GM18951 (cell line): ENCODE measurements around the gene ESR2.
"Not testable (repeated sequence)": the region's sequence is repeated elsewhere in the genome, so short reads cannot be mapped to it uniquely, and the experiment has no call there.

Experiments used
- POLR2A ChIP-seq: IDR thresholded peaks from 4 replicates; pipeline ENCODE4 v1.6.1; 2011; ENCODE audit warnings: mild to moderate bottlenecking; ENCODE audit not compliant: insufficient read length, insufficient read depth; ENCODE audit errors: extremely low read depth
- in situ Hi-C: fragments of 300-500 bp; cut with MboI; formaldehyde crosslinking; loops from one replicate; pipeline ENCODE4 v1.12.0; 2022; ENCODE audit warnings: low sequenced_read_pairs, mixed read lengths, inconsistent platforms; ENCODE audit not compliant: unreplicated experiment

Gene ESR2

GRCh38 chr14:64225151-64225757 lies 68.9 kb downstream of the ESR2 start:
- in situ Hi-C loops: no loop called here
- TF ChIP-seq POLR2A: no peak

- no peak for TF ChIP-seq POLR2A
- in situ Hi-C loops: no loop called here
Measured at GRCh38 chr14:64221391-64222003, 72.7 kb downstream of the ESR2 start.

GRCh38 chr14:64220466-64220865 lies 73.7 kb downstream of the ESR2 start:
- no peak for TF ChIP-seq POLR2A
- in situ Hi-C loops: no loop called here

GRCh38 chr14:64220056-64220455 lies 74.1 kb downstream of the ESR2 start:
- in situ Hi-C loops: no loop called here
- no peak for TF ChIP-seq POLR2A

GRCh38 chr14:64218344-64219240 lies 75.6 kb downstream of the ESR2 start:
- in situ Hi-C loops: no loop called here
- no peak for TF ChIP-seq POLR2A

- in situ Hi-C loops: no loop called here
Measured at GRCh38 chr14:64217834-64218233, 76.3 kb downstream of the ESR2 start.

GRCh38 chr14:64217308-64217707 lies 76.9 kb downstream of the ESR2 start:
- no peak for TF ChIP-seq POLR2A
- in situ Hi-C loops: no loop called here

More at GRCh38 chr14:64217834-64218233, 76.3 kb downstream of the ESR2 start:
- no peak for TF ChIP-seq POLR2A

- no peak for TF ChIP-seq POLR2A
- in situ Hi-C loops: no loop called here
Measured at GRCh38 chr14:64215978-64216377, 78.2 kb downstream of the ESR2 start.

- no peak for TF ChIP-seq POLR2A
- in situ Hi-C loops: no loop called here
Measured at GRCh38 chr14:64215274-64215673, 78.9 kb downstream of the ESR2 start.

- in situ Hi-C loops: no loop called here
- no peak for TF ChIP-seq POLR2A
Measured at GRCh38 chr14:64213853-64214570, 80.2 kb downstream of the ESR2 start.

- no peak for TF ChIP-seq POLR2A
- in situ Hi-C loops: no loop called here
Measured at GRCh38 chr14:64213086-64213485, 81.1 kb downstream of the ESR2 start.

GRCh38 chr14:64212666-64213065 lies 81.5 kb downstream of the ESR2 start:
- in situ Hi-C loops: no loop called here
- TF ChIP-seq POLR2A: no peak

- in situ Hi-C loops: not testable (repeated sequence)
Measured at GRCh38 chr14:64210912-64211311, 83.3 kb downstream of the ESR2 start.
